GM12874 (cell line): ENCODE results near the gene RGS6.

ENCODE experiments used
- CTCF ChIP-seq: IDR thresholded peaks from 2 replicates; pipeline ENCODE4 v1.5.1; 2011; ENCODE audit warnings: low read depth, mild to moderate bottlenecking, control low read depth, low read length, moderate library complexity; ENCODE audit not compliant: insufficient read depth

Gene RGS6

GRCh38 chr14:72142328-72142727, 210.1 kb downstream of the RGS6 start:
- no peak for TF ChIP-seq CTCF

GRCh38 chr14:72146241-72146640, 214.0 kb downstream of the RGS6 start:
- no peak for TF ChIP-seq CTCF

GRCh38 chr14:72154645-72155378, 222.6 kb downstream of the RGS6 start:
- no peak for TF ChIP-seq CTCF

GRCh38 chr14:72155379-72155993, 223.3 kb downstream of the RGS6 start:
- TF ChIP-seq CTCF: no peak

GRCh38 chr14:72164420-72165228, 232.4 kb downstream of the RGS6 start:
- TF ChIP-seq CTCF: no peak

GRCh38 chr14:72165229-72165698, 233.0 kb downstream of the RGS6 start:
- TF ChIP-seq CTCF: no peak

- TF ChIP-seq CTCF: no peak
Observed at GRCh38 chr14:72169521-72169920, 237.3 kb downstream of the RGS6 start.
